Neutrophil (primary cell): ENCODE data around the gene DAZAP1.

Source experiments
- H3K27ac ChIP-seq: fragments of 200-600 bp; sonication (generic); 2 replicates; pipeline ENCODE4 v1.5.1; 2016; ENCODE audit warnings: mild to moderate bottlenecking, moderate library complexity
- H3K27me3 ChIP-seq: fragments of 200-600 bp; sonication (generic); 2 replicates; pipeline ENCODE4 v1.6.0; 2016; ENCODE audit warnings: mild to moderate bottlenecking
- H3K36me3 ChIP-seq: fragments of 200-600 bp; sonication (generic); 2 replicates; pipeline ENCODE4 v1.5.1; 2017
- H3K4me1 ChIP-seq, 2 experiments: fragments of 200-600 bp in 1 of 2; sonication (generic) in 1 of 2; 1 replicate in 1 of 2; 2 replicates in 1 of 2; pipeline versions ENCODE4 v1.5.1 to v1.6.1; 2013 to 2016; ENCODE audit warnings: low read depth in 1 of 2, low read length in 1 of 2, mild to moderate bottlenecking in 1 of 2, moderate library complexity in 1 of 2; ENCODE audit not compliant: control insufficient read depth in 1 of 2, insufficient read depth in 1 of 2
- H3K4me3 ChIP-seq, 2 experiments: fragments of 200-600 bp in 1 of 2; sonication (generic) in 1 of 2; 1 replicate in 1 of 2; 2 replicates in 1 of 2; pipeline ENCODE4 v1.5.1; 2013 to 2016; ENCODE audit warnings: low read depth in 1 of 2, low read length in 1 of 2, mild to moderate bottlenecking in 1 of 2, moderate library complexity in 1 of 2
- H3K9me3 ChIP-seq: fragments of 200-600 bp; sonication (generic); 2 replicates; pipeline ENCODE4 v1.5.1; 2016
- TF ChIP-seq, protein P1 (sequence below): fragments of 200-600 bp; sonication (generic); IDR thresholded peaks from 2 replicates; pipeline ENCODE4 v1.5.1; 2016; ENCODE audit warnings: antibody characterized with exemption

DAZAP1 gene

DNA sequence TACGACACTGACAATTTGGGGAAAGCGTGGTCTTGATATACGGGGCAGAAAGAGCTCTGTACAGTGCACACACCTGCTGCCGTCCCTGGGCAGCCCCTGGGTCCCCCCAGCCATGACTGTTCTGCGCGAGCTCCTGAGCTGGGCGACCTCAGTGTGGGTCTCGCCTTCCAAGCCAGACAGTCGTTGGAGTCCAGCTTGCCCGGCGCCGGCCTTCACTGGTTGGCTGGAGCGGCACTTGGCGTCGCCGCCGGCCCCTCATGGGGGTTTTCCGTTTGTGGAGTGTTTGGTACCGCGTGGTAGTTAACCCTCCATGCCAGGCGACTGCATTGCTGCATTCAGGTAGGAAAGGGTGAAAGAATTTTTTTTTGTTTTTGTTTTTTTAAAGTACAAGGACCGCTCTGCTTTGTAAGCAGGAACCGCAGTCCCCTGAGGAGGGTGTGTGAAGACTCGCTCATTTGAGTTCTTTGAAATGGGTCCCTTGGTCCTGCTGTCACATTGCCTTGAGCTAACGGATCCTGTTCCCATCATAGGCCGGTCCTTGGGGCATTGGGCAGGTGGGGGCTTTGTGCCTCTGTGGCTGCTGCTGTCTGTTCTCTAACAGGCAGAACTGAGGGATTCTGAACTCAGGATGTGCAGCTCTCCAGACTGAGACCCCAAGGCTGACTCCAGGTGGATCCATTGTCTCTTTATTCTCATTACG lies 20.0 kb downstream of the DAZAP1 start:
- H3K36me3 ChIP-seq: peaks cover 81% of the 10 kb centered on the region
- TF ChIP-seq, protein P1, sequence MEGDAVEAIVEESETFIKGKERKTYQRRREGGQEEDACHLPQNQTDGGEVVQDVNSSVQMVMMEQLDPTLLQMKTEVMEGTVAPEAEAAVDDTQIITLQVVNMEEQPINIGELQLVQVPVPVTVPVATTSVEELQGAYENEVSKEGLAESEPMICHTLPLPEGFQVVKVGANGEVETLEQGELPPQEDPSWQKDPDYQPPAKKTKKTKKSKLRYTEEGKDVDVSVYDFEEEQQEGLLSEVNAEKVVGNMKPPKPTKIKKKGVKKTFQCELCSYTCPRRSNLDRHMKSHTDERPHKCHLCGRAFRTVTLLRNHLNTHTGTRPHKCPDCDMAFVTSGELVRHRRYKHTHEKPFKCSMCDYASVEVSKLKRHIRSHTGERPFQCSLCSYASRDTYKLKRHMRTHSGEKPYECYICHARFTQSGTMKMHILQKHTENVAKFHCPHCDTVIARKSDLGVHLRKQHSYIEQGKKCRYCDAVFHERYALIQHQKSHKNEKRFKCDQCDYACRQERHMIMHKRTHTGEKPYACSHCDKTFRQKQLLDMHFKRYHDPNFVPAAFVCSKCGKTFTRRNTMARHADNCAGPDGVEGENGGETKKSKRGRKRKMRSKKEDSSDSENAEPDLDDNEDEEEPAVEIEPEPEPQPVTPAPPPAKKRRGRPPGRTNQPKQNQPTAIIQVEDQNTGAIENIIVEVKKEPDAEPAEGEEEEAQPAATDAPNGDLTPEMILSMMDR: no peak
- H3K4me1 ChIP-seq: peaks cover 9 to 19% of the 10 kb centered on the region in 2 experiments
- H3K9me3 ChIP-seq: no peaks in the 10 kb centered on the region
- H3K27ac ChIP-seq: no peak overlapping the region
- no peak overlapping the region for H3K4me3 ChIP-seq
- no peaks in the 10 kb centered on the region for H3K27me3 ChIP-seq

DNA sequence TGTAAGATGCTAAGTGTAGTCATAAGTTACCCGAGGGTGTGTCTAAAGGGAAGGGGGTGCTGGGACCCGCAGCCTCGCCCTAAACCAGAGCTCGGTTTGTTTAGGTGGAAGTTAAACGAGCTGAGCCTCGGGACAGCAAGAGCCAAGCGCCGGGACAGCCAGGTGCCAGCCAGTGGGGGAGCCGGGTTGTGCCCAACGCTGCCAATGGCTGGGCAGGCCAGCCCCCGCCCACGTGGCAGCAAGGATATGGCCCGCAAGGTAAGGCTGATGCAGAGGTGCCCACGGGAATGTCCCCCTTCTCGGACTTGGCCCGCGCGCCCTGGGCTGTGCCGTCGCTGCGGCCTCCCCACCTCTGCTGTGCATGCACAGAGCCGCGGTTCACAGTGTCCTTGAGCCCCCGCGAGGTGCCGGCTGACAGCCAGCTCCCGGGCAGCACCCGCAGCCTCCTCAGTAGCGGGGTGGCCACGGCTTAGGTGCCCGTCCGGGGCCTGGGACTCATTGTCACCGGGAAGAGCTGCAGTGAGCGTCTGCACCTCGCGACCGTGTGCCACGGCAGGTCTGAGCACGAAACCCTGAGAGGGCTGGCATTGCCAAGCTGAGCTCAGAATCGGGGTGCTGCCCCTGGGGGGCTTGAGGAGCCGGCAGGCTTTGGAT lies 21.5 kb downstream of the DAZAP1 start:
- peaks cover 0 to 11% of the 10 kb centered on the region in 2 experiments for H3K4me1 ChIP-seq
- no peaks in the 10 kb centered on the region for H3K27me3 ChIP-seq
- no peaks in the 10 kb centered on the region for H3K9me3 ChIP-seq
- no peak overlapping the region for H3K27ac ChIP-seq
- peaks cover 85% of the 10 kb centered on the region for H3K36me3 ChIP-seq
- H3K4me3 ChIP-seq: no peak overlapping the region
- TF ChIP-seq, protein P1: no peak

GRCh38 chr19:1429750-1430149 lies 22.4 kb downstream of the DAZAP1 start:
- H3K9me3 ChIP-seq: no peaks in the 10 kb centered on the region
- peaks cover 0 to 5% of the 10 kb centered on the region in 2 experiments for H3K4me1 ChIP-seq
- no peak overlapping the region for H3K4me3 ChIP-seq
- TF ChIP-seq, protein P1: no peak
- no peaks in the 10 kb centered on the region for H3K27me3 ChIP-seq
- H3K36me3 ChIP-seq: peaks cover 87% of the 10 kb centered on the region
- H3K27ac ChIP-seq: no peak overlapping the region

DNA sequence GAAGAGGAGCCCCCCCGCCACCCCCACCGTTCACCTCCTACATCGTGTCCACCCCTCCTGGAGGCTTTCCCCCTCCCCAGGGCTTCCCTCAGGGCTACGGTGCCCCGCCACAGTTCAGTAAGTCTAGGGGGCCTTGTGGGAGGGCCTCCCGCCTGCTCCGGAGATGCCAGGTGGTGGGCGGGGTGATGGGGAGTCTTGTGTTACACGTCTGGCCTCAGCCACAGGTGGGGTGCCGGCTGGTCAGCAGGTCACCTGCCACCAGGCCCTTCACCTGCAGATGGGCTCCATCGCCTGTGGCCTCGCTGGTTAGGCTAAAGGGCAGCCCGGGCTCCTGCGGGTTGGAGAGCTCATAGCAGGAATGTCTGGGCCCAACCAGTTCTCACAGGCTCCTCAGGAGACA lies 22.9 kb downstream of the DAZAP1 start:
- Histone ChIP-seq H3K4me3 (no peak overlapping the region), H3K4me1 (peaks cover 0 to under 1% of the 10 kb centered on the region in 2 experiments), H3K9me3 (no peaks in the 10 kb centered on the region), H3K27me3 (no peaks in the 10 kb centered on the region), H3K36me3 (peaks cover 87% of the 10 kb centered on the region), H3K27ac (no peak overlapping the region)
- TF ChIP-seq, protein P1: no peak

GRCh38 chr19:1431759-1432506 lies 24.5 kb downstream of the DAZAP1 start:
- Histone ChIP-seq H3K4me1 (no peaks in the 10 kb centered on the region), H3K9me3 (no peaks in the 10 kb centered on the region), H3K27ac (no peak overlapping the region), H3K4me3 (no peak overlapping the region), H3K36me3 (peaks cover 73% of the 10 kb centered on the region), H3K27me3 (no peaks in the 10 kb centered on the region)
- TF ChIP-seq, protein P1: no peak
